ENCODE data around the gene CHD6.

CHD6 gene

DNA sequence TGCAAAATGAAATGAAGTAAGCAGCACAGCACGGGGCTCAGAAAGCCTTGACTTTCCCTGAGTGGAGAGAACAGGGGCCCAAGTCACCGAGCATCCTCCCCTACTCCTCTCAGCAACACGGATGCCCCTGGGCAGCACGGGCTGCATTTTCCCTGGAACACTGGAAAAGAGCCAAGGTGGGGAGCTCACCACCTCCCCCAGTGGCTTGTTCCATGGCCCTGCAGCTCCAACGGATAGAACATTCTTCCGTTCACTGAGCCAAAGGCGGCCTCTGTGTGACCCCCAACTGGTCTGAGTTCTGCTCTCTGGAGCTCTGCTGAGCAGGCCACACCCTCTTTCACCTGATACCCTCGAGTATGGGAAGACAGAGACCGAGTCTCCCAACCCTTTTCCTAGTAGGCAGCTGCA is 230.7 kb downstream of the CHD6 start:
- no peak for DNase-seq

DNA sequence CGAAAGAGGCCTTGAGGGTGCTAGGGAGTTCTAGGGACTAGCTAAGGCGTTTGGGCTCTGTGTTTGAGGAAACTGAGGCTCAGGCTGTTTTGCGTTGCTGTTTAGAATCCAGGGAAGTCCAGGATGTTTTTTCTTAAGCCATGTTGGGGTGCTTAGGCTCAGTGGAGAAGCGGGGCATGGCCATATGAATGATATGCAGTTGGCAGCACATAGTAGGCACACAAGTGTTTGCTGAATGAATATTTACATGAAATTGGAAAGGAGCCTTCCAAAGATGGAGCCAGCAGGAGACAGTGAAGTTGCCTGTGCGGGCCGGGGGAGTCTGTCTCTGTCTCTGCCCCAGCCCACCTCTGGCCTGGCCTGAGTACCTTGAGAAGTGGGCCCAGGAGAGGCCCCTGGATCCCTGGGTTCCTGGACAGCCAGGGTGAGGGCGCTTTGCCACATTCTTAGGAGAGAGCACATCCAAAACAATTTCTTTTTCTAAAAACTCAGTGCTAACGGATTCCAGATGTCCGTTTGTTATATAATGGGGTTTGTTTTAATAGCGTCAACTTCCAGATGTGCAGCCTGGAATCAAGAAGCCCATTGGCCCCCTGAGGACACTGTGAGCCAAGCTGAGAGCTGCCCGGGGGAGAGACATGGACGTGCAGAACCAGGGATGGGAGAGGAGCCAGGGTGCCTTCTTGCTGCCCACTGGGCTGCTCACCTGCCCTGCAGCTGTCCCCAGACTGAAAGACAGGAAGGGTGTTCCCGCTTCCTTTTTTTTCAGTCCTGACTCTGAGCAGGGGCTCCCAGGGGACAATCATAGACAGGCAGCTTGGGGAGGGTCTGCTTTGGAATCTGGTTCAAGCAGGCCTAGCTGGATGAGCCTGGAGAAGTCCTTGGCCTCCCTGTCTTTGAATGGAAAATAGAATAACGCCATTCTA is 231.4 kb downstream of the CHD6 start:
- DNase-seq: no peak

DNA sequence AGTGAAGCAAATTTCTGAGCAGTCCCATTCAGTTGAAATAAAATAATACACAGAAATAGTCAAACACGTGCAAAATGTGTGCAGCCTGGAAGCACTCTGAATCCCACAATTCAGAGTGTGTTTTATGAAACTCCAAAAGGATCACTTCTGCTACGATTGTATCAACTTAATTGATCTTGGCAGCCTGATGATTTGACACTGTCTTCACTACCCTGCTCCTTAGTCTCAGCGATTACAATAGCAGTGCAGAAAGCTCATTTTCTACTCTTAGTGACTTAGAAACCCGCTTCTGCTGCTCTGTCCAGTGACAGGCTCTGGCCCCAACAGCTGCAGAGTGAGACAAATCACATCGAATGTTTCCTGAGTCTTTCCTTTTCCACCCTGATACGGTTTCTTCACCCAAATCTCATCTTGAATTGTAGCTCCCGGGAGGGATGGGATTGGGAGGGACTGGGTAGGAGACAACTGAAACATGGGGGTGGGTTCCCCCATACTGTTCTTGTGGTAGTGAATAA is 235.3 kb downstream of the CHD6 start:
- DNase-seq: no peak

DNA sequence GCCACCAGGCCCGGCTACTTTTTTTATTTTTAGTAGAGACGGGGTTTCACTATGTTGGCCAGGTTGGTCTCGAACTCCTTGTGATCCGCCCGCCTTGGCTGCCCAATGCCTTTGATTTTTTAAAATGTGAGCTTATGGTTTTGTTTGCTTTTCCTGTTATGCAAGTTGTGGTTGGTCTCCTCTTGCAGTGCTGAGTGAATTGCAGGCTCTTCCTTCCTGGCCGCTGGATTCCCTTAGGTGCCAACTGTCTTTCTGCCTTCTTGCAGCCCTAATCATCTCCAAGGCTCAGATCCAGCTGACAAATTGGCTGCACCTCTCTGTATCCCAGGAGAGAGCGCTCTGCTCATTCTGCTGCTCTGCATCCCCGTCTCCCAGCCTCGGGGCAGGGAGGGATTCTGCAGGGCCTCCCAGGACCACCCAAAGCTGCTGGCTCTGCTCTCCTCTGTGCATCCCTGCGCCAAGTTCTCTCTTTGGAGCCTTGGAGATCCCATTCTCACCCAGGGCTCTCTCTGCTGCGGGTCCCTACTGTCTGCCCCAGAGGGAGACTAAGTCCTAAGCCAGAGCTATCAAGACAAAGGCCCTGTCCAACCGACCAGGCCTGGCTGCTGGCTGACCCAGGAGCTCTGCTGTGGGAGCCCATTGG is 237.5 kb downstream of the CHD6 start:
- no peak for DNase-seq

DNA sequence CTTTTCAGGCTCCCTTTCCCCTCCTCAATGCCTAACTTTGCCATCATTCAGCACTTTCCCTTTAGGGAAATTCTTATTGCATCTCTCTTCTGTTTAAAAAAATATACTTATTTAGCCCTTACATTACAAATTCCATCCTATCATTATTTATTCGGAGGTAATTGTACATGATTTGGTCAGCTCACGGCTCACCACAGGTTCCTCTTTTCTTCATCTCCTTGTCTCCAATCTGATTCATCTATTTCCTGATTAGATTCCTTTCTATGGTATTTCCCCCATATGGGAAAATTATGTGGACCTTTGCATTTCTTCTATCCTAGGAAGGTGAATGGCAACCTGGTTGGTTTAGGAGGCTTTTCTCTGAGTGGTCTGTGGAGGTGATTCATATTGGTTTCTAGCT is 238.6 kb downstream of the CHD6 start:
- no peak for DNase-seq

DNA sequence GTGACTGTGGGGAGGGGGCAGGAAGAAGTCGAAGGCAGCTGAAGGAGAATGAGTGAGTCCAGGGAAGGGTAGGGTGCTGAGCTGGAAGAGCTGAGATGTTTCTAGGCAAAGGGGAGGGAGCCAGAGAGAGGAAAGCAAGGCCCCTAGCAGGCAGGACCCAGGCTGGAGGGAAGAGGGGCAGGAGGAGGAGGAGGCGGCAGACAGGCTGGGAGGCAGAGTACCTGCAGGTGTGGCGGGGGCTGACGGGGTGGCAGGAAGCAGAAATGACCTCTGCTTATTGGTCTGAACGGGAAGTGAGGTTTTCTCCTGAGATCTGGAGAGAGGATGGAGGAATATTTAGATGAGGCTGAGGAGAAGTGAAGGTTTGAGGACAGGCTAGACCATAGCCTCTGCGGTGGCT is 240.9 kb downstream of the CHD6 start:
- DNase-seq: no peak

DNA sequence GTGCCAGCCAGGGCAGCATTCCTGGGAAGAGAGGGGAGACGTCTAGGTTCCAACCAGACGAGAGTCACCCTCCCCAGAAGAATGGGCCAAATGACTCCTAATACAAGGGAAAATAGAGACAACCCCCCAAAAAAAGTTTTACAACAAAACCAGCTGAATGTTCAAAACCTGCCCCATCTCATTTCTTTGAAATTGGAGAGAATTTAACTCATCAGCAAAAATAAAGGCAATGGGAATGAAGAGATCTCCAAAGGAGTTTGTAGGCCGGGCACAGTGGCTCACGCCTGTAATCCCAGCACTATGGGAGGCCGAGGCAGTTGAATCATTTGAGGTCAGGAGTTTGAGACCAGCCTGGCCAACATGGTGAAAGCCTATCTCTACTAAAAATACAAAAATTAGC is 241.8 kb downstream of the CHD6 start:
- DNase-seq: no peak

DNA sequence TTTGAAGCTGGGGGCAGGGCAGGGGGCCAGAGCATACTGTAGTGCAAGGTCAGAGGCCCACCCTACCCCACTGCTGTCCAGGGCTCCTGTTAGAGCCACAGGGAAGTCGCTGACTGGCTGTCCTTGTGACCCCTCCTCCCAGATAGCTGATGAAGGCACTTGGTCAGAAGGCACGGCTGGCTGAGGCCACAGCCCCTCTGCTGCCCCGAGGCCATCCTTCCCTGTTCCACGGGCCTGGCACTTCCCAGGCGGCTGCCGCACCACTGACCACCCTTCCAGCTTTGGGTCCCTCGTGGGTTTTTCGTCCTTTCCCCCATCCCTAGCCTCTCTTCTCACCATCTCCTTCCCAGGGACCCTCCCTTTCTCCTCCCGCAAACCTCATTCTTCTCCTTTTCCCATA is 242.3 kb downstream of the CHD6 start:
- no peak for DNase-seq

DNA sequence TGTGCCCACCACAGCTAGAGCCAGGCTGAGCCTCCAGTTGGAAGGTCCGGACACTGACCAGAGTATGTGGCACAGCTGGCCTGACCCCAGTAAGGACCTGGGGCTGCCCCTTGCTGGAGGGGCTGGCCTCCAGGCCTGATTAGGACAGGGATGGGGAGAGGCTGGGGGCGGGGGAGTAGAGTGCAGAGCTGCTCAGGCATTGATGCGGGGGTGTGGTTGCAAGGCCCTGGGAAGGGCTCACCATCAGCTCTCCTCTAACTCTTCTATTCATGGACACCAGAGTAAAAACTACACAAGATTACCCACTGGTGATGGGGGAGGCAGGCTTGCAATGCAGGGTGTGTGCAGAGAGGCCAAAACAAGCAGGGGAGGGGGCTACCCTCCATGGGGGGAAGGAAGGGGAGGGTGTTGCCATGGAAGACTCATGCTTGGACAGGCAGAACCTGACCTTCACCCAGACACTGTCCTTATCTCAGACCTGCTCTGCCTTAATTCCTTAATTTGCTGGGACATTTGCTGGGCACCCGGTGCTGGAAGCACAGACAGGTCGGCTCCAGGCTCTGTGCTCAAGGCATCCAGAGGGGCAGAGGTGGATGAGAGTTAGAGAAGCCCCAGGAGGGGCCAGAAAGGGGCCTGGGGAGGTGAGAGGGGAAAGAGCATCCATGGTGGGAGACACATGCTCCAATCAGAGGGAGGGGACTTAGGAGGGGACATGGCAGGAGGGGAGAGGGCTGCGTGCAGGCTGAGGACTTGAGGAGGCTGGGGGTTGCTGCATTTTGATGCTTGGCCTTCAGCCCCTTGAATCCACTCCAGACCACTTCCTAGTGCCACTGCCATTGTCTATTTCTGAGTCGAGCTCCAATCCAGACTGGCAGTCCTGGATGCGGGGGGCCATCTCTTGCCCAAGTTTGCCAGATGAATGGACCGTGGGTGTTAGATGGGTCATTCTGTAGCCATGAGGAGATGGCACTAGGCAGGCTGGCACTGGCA is 244.0 kb downstream of the CHD6 start:
- DNase-seq: no peak

DNA sequence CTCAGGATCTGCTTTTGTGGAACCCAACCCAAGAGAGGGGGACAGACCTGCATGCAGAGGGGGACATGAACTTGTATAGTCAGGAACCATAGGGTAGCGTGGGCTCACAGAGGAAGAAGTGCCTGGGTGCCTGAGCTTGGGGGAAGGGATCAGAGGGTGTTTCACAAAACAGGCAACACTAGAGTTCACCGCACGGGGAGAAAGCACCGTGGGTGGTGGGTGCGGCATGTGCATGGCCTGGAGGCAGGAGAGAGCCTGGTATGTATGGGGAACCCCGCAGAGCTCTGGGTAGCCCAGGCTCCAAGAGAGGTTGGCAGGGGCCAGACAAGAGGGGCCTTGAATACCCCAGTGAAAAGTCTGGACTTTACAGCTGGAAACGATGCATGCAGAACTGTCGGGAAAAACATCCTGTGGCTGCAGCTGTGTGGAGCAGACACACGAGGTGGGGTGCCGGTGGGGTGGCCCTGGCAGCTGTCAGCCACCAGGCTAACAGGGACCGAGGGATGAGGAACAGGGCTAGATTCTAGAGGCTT is 244.9 kb downstream of the CHD6 start:
- DNase-seq: no peak

DNA sequence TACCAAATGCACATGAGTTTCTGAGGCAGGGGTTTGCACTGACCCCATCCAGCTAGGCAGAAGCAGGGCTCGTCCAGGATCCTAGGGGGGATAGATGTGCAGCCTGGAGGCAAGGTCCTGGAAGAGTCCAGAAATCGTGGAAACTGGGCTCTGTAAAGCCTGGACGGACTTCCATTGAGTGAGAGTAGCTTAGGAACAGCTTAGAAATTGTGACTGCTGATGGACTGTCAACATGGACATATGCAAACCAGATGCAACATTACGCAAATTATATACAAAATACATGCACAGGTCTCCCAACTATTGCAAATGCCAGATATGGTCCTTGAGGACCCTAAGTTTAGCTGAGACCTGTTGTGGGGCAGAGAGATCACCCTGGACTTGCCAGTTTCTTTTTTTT is 246.8 kb downstream of the CHD6 start:
- DNase-seq: no peak

DNA sequence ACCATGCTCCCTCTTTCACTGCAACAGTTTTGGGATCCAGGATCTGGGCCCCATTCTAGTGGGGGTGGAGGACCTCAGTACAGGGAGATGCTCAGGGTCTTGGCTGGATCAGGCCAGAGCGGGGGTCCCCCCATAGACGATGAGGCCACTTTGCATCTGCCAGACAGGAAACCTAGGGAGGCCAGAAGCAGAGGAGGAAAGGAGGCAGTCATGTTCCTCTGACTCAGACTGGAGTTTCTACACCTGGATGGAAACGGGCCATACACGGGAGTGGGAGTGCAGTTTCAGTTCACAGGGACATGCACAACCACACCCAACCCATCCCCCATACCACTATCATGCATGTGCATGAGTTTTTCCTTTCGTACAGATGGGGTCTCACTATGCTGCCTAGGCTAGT is 248.0 kb downstream of the CHD6 start:
- DNase-seq: no peak

DNA sequence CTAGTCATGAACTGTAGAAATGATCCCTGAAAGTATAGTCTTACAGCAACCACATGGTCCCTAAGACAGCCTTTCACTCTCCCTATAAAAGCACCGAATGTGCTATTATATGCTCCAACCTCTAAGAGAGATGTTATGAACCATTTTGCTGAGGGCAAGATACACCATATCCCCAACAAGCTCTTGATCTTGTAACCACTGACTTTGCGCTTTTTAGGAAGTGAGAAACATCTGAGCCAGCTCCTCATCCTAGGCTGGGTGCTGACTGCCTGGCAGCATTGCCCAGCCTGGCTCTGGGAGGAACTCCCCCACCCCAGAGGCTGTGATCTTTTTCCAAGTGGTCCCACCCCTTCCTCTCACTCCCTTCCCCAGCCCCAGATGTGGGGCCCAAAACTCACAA is 248.5 kb downstream of the CHD6 start:
- DNase-seq: no peak

DNA sequence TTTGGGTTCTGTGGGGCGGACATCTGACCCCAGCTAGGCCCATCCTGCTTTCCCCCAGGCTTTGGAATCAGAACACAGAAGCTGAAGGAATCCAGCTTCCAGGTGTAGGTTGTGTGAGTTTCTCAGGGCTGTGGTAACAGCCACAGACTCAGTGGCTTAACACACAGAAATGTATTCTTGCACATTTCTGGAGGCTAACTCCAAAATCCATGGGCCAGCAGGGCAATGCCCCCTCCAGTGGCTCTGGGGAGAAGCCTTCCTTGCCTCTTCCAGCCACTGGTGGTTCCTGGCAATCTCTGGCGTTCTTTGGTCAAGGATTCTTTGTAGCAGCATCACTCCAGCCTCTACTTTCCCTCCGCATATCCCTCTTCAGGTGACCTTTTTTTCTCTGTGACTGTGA is 250.2 kb downstream of the CHD6 start:
- DNase-seq: no peak

DNA sequence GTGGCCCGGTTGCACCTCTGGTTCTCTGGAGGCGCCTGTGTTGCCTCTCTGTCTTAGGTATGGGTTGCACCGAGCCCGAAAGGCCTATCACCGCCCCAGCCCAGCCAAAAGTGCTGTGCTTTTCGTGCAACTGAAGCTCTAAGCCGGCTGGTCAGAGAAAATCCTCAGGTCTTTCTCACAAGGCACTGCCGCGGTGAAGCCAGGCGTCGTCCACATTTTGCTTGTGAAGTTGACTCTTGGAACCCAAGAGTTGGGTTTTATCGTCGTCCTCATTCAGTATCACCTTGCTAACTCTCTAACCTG is 250.8 kb downstream of the CHD6 start:
- DNase-seq: no peak

DNA sequence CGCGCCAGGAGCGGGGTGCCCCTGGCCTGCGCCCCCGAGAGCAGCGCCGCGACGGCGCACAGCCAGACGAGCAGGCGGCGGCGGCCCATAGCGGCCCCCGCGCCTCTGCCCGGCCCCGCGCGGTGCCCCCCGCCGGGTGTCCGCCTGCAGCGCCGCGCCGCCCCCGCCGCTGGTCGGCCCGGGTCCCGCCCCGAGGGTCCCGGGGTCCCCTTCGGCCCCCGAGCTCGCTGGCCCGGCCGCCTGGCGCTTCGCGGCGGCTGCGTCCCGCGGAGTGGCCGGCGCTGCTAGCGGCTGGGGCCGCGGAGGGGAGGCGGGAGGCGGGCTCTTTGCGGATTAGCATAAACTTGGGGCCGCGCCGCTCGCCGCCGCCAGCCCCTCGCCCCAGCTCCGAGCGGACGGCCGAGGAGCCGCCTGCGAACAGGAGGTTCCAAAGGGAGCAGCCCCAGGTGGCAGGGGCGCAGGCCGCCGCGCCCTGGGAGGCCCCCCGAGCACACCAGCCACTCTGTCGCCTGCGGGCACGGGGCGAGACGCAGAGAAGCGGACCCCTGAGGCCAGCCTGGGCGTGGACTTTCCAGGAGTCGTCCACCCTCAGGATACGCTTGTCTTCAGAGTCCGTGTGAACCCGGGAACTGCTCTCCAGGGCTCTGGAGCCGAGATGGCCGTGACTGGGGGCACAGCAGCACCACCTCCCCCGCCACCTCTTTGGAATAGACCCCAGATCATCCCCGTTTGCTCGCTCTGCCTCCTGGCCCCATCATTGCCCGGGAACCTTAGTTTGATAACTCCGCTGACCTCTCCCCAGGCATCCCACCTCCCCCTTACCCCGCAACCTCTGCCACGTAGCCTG is 251.4 kb downstream of the CHD6 start, which contains the start of gene EMILIN3:
Gene EMILIN3 (minus strand): TSS at position 273 of the 847 bp plus-strand sequence. CDS start 184 bp downstream, at position 89.
- DNase-seq: no peak

DNA sequence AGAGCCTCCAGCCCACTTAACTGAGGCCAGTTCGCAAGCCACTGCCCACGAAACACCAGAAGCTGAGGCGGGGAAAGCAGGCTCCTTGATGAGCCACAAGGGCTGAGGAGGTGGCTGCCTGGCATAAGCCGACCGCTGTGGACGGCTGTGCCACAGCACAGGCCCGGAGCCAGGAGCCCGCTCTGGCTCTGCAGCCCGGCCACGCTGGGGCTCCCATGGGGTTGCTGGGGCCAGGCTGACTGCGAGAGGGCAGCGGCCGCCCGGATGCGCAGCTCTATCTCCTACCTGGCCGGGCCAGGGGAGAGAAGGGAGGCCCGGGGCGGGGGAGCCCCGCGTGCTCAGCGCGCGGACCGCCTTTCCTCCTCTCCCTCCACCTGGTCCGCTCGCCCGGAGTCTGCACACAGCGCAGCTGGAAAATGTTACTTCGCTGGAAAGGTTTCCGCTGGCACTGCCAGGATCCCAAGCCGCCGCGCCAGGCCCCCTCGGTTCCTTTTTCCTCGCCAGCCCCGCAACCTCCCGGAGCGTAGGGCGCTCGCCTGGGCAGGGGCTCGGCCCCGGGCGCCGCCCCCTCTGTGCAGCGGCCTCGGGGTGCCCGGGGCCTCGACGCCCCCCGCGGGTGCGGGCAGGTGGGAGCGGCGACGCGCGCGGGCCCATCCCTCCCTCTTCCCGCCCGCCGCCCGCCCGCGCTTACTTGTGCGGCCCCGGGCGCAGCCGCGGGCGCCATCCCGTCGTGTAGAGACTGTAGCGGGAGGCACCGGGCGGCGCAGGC is 252.2 kb downstream of the CHD6 start:
- no peak for DNase-seq

DNA sequence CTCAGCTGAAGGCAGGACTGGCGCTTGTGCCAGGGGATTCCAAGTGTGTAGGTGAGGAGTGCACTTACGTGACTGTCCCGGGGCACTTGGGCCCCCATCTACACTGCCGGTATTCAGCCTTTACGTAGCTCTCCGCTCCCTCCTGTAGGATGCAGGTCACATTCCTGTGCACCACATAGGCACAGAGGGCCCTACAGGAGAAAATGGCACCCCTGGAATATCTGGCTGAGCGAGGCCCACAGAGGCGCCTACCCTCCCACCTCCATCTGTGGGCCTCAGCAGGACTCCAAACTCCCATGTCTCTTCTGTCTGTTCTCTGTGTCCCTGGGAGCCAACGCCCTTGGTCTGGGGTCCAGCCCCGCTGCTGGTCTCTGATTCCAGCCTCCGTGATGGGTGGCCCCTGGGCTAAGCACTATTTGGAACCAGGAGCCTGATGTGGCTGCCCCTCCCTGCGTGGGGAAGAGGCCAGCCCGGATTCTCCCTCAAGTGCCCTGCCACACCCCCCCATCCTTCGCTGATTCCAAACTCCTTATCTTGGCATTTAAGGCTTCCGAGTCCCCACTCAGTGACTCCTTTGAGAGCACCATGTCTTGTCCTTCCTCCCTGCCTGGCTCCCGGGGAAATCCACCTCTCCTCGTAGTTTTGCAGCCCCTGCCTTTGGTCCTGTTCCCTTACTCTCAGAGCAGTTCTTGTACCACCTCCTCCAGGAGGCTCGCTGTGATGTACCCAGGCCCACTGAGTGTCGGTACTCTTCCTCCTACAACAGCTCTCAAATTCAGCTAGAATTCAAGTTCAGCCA is 253.0 kb downstream of the CHD6 start:
- no peak for DNase-seq

DNA sequence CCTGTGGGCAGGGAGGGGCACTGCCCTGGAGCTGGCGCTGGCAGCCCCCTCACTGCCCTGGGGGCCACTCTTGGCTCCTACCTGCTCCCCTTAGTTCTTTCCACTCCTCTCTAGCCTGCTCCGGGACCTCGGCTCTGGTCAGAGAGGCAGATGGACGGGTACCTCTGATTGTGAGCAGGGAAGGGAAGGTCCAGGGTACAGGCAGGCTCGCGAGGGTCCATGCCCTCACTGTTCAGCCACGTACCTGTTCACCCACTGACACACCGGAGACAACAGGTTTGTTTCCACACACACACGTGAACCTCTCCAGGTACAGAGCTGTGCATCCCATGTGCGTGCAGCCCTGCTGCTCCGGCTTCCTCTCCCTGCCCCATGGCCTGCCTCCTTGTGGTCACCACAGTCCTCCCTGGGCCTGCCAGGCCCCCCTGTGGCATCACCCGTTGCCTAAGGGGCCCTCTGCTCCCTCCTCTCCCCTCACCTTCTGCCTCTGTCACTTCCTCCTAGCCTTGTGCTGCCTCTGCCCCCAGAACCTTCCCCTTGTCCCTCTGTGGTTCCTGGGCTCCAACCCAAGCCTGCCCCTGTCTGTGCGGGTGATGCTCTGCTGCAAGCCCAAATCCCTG is 253.8 kb downstream of the CHD6 start:
- DNase-seq: no peak

DNA sequence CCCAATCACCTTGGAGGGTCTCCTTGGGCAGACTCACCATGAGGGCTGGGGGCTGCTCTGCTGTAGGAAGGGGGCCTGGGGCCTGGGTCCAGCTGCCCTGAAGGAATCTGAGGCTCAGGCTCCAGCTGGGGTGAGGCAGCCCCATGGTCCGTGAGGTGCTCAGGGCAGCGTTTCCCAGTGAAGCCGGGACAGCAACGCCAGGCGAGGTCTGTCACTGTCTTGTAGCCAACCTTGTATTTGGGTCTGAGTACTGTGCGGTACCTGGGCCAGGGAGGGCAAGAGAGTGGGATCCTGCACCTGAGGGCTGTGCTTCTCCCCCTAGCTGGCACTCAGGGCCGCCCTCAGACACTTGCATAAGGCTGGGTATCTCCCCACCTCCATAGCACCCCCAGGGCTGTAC is 254.6 kb downstream of the CHD6 start:
- DNase-seq: no peak
